HG02840 (cell line): ENCODE measurements around the gene APEH.

Experiments
- ATAC-seq: cut with Tn5 transposase; IDR thresholded peaks from one replicate; pipeline ENCODE4 v1.9.1; 2021; ENCODE audit warnings: mild to moderate bottlenecking, moderate library complexity, moderate number of reproducible peaks; ENCODE audit not compliant: unreplicated experiment, low FRiP score

APEH gene

GRCh38 chr3:49649576-49649975 is 24.6 kb upstream of the APEH start:
- no peak for ATAC-seq

DNA sequence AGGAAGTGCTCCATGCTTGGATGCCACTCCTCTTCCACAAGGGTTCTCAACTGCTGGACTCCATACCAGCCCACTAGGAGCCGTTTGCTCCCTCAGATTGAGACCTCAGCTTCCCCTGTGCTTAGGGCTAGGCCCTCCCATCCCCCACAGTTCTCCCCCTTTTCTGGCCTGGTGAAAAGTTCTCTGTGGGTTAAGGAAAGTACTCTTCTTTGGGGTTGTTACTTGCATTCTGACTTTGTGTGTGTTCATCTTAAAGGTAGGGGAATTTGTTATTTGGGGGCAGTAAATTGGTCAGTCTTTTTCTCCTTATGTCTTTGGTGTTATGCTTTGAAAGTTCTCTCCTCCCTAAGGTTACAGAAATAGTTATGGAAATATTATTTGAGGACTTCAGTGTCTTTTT is 24.0 kb upstream of the APEH start:
- ATAC-seq = no peak

DNA sequence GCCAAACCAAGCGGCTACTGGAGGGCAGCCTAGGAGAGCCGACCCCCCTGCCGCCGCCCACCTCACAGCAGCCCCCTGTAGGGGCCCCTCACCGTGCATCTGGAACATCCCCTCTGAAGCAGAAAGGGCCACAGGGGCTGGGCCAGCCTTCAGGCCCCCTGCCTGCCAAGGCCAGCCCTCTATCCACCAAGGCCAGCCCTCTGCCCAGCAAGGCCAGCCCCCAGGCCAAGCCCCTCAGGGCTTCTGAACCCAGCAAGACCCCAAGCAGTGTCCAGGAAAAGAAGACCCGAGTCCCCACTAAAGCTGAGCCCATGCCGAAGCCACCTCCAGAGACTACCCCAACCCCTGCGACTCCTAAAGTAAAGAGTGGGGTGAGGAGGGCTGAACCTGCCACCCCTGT is 23.5 kb upstream of the APEH start:
- no peak for ATAC-seq

DNA sequence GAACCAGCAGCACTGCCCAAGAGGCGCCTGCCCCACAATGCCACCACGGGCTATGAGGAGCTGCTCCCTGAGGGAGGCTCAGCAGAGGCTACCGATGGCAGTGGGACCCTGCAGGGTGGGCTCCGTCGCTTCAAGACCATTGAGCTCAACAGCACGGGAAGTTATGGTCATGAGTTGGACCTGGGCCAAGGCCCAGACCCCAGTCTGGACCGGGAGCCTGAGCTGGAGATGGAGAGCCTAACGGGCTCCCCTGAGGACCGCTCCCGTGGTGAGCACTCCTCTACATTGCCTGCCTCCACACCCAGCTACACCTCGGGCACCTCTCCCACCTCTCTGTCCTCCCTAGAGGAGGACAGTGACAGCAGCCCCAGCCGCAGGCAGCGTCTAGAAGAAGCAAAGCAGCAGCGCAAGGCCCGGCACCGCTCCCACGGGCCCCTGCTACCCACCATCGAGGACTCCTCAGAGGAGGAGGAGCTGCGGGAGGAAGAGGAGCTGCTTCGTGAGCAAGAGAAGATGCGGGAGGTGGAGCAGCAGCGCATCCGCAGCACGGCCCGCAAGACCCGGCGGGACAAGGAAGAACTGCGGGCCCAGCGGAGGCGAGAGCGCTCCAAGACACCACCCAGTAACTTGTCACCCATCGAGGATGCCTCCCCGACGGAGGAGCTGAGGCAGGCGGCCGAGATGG is 21.8 kb upstream of the APEH start:
- ATAC-seq = no peak

DNA sequence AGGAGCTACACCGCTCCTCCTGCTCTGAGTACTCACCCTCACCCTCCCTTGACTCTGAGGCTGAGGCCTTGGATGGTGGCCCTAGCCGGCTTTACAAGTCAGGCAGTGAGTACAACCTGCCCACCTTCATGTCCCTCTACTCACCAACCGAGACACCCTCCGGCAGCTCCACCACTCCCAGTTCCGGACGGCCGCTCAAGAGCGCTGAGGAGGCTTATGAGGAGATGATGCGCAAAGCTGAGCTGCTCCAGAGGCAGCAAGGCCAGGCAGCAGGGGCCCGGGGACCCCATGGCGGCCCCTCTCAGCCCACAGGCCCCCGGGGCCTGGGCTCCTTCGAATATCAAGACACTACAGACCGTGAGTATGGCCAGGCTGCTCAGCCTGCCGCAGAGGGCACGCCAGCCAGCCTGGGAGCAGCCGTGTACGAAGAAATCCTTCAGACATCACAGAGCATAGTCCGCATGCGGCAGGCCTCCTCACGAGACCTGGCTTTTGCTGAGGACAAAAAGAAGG is 21.2 kb upstream of the APEH start:
- no peak for ATAC-seq

DNA sequence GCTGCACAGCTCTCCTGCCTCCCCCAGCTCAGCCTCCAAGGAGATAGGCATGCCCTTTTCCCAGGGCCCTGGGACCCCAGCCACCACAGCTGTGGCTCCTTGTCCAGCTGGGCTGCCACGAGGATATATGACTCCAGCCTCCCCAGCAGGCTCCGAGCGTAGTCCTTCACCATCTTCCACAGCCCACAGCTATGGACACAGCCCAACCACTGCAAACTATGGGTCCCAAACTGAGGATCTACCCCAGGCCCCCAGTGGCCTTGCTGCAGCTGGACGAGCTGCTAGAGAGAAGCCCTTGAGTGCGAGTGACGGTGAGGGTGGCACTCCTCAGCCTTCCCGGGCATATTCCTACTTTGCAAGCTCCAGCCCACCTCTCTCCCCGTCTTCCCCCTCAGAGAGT is 20.5 kb upstream of the APEH start:
- ATAC-seq = no peak

DNA sequence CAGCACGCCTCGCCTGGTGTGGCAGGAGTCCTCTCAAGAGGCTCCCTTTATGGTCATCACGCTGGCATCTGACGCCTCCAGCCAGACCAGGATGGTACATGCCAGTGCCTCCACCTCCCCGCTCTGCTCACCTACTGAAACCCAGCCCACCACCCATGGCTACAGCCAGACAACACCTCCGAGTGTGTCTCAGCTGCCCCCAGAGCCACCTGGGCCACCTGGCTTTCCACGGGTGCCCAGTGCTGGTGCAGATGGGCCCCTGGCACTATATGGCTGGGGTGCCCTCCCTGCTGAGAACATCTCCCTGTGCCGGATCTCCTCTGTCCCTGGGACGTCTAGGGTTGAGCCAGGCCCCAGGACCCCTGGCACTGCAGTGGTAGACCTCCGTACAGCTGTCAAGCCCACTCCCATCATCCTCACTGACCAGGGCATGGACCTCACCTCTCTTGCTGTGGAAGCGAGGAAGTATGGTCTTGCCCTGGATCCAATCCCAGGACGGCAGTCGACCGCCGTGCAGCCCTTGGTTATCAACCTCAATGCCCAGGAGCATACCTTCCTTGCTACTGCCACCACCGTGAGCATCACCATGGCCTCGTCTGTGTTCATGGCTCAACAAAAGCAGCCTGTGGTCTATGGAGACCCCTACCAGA is 19.9 kb upstream of the APEH start:
- ATAC-seq = no peak

DNA sequence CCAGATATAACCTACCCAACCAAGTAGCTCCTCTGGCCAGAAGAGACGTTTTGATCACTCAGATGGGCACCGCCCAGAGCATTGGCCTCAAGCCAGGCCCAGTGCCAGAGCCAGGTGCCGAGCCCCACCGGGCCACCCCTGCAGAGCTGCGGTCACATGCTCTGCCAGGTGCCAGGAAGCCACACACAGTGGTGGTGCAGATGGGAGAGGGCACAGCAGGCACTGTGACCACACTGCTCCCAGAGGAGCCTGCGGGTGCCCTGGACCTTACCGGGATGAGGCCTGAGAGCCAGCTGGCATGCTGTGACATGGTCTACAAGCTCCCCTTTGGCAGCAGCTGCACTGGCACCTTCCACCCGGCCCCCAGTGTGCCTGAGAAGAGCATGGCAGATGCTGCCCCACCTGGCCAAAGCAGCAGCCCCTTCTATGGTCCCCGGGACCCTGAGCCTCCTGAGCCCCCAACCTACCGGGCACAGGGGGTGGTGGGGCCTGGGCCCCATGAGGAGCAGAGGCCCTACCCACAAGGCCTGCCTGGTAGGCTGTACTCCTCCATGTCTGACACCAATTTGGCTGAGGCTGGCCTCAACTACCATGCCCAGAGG is 19.1 kb upstream of the APEH start:
- ATAC-seq = no peak

GRCh38 chr3:49655731-49656285 is 18.3 kb upstream of the APEH start:
- ATAC-seq = no peak

DNA sequence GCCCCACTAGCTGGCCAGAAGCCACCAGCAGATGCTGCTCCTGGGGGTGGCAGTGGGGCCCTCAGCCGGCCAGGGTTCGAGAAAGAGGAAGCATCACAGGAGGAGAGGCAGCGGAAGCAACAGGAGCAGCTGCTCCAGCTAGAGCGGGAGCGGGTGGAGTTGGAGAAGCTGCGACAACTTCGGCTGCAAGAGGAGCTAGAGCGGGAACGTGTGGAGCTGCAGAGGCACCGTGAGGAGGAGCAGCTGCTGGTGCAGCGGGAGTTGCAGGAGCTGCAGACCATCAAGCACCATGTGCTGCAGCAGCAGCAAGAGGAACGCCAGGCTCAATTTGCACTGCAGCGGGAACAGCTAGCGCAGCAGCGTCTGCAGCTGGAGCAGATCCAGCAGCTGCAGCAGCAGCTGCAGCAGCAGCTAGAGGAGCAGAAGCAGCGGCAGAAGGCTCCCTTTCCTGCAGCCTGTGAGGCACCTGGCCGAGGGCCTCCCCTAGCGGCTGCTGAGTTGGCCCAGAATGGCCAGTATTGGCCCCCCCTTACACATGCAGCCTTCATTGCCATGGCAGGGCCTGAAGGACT is 17.5 kb upstream of the APEH start:
- no peak for ATAC-seq

DNA sequence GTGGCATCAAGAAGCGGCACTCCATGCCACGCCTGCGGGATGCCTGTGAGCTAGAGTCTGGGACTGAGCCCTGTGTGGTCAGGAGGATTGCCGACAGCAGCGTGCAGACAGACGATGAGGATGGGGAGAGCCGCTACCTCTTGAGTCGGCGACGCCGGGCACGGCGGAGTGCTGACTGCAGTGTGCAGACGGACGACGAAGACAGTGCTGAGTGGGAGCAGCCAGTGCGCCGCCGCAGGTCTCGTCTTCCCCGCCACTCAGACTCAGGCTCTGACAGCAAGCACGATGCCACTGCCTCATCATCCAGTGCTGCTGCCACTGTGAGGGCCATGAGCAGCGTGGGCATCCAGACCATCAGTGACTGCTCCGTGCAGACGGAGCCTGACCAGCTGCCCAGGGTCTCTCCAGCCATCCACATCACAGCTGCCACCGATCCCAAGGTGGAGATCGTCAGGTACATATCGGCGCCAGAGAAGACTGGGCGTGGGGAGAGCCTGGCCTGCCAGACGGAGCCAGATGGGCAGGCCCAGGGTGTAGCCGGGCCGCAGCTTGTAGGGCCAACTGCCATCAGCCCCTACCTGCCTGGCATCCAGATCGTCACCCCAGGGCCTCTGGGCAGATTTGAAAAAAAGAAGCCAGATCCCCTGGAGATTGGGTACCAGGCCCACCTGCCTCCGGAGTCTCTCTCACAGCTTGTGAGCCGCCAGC is 16.8 kb upstream of the APEH start:
- ATAC-seq = no peak

DNA sequence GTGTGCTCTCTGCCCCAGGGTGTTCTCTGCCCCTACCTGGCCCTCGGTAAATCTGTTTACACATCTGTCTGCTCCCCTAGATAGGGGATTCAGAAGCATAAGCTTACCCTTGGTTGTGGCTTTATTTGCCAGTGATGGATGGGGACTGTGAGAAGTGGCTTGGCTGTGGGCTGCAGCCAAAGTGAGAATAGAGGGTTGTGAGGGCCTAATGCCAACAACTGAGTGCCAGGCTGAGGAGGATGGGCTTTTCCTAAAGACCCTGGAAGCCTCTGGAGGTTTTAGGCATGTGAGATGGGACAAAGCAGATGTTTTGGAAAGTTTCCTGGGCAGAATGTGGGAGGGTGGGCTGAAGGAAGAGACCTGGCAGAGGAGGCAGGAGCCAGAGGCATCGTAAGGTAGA is 15.4 kb upstream of the APEH start:
- no peak for ATAC-seq

DNA sequence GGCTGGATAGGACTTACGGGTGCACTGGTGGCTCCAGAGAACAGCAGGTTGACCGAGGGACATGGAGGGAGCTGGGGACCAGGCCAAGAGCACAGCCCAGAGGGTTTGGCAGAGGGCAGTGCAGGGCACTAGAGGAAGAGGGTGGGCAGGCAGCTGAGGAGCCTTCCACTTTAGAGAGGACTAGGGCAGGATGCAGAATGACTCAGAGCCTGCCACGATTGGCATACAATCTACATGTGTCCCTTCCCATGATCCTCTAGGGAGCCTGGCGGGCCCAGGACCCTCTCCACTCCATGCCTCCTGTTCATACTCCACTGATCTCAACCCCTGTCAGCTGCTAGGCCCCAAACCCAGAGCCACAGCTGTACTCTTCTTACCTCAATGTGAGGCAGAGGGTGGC is 14.4 kb upstream of the APEH start:
- ATAC-seq = no peak

- ATAC-seq = no peak
Measured at GRCh38 chr3:49661281-49661680, 12.9 kb upstream of the APEH start.

- ATAC-seq = no peak
Measured at GRCh38 chr3:49662021-49662420, 12.1 kb upstream of the APEH start.

GRCh38 chr3:49662720-49663413 is 11.3 kb upstream of the APEH start:
- ATAC-seq = no peak

DNA sequence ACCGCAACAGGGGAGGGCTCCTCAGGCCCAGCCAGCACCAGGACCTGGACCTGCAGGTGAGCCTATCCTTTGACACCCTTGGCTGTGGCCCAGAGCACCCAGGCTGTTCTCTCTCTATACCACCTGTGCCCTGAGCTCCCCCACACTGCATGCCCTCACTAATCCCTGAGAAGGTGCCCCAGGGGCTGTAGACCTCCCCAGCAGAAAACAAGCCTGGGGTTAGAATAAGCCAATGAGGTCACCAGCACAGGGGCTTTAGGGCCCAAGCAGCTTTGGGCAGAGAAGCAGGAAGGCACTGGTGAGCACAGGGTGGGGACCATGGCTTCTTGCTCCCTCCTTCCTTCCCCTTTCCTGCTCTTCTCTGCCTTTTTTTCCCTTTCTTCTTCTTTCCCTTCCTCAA is 10.3 kb upstream of the APEH start:
- ATAC-seq = no peak

DNA sequence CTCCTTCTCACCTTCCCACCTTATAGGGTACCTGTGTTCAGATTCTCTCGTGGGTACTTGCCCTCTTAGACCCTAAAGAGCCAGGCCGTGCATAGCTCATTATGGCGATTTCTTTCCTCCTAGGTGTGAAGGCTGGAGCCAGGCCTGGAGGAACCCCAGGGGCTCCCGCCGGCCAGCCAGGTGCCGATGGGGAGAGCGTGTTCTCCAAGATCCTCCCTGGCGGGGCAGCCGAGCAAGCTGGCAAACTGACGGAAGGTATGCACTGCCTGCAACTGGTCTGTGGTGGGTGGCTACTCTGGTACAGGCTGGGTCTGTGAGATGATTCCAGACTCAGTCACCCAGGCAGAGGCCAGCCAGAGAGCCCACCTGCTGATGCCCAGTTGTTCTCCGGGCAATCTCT is 9.9 kb upstream of the APEH start:
- no peak for ATAC-seq

DNA sequence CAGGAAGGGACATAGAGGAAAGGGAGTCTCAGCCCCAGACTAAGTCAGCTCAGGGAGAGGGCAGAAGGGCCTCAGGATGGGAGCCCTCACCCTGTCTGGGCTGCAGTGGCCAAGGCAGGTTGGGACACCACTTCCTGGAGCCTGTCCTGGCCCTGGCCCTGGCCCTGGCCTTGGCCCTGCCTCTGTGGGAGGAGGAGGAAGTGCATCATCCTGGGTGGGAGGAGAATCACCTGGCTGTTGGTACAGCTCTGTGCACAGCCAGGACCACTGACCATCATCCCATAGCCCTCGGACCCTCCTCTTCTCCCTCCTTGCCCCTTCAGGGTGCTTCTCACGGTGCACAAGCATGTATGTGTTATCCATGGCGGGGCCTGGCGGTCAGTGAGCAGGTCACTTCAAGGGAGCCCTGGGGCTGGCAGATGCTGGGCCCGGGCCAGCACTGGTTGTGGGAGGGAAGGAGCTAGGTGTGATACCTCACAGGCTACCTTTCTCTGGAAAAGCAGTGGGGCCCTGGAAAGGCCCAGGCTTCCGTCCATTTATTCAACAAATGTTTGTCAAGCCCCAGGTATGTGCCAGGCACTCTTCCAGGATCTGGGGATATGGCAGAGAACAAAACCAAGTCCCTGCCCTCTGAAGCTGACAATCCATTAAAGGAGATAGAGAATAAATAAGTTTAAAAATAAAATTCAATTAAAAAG is 8.2 kb upstream of the APEH start:
- no peak for ATAC-seq
